Stimulated activated CD4-positive, alpha-beta T cell treated with anti-CD3 and anti-CD28 coated beads, TNF-alpha, amount 100 ng/mL, for 24 hours (primary cell): Measurements from ENCODE around the gene CLDN2.
"Not testable (repeated sequence)": the region's sequence is repeated elsewhere in the genome, so short reads cannot be mapped to it uniquely, and the experiment has no call there.

Source experiments
- DNase-seq, 3 experiments: peaks; one replicate each; pipeline ENCODE4 v3.0.0-alpha.2; 2020; ENCODE audit warnings: low read depth in 3 of 3

The CLDN2 gene, protein sequence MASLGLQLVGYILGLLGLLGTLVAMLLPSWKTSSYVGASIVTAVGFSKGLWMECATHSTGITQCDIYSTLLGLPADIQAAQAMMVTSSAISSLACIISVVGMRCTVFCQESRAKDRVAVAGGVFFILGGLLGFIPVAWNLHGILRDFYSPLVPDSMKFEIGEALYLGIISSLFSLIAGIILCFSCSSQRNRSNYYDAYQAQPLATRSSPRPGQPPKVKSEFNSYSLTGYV

DNA sequence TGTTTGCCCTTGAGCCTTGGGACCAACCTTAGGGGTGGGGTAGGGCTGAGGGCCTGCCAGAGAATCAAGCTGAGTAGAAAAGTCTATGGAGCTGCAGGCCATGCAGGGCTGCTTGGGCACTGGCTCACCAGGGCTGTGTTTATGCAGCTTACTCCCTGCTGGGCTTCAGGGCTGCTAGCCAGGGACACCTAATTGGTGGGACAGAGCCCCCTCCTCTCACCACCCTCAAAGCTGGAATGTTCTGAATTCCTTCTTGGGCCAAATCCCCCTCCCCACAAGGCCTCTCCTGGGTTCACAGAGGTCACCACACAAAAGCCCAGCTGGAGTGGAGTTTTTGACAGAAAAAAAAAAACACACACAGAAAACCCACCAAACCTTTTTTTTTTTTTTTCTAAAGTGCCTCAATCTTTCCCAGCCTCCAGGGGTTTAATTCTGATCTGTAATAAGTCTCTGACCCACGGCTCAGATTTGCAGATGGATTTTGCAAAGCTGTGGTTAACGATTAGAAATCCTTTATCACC, at the start of gene CLDN2:
TSS of gene CLDN2 (plus strand) at position 471 of the 521 bp plus-strand sequence. CDS start 7,827 bp downstream, outside the sequence.
- DNase-seq, result no peak

DNA sequence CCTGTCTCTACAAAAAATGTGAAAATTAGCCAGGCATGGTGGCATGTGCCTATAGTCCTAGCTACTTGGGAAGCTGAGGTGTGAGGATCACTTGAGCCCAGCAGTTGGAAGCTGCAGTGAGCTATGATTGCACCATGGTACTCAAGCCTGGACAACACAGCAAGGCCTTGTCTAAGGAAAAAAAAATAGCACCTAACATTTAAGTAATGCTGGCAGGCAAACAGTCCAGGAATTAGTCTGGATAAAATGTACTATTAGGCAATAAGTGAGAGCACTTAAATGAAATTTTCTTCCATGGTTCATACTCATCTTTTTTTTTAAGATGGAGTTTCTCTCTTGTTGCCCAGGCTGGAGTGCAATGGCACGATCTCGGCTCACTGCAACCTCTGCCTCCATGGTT, 47.4 kb upstream of the CLDN2 start:
- DNase-seq, result not testable (repeated sequence)

DNA sequence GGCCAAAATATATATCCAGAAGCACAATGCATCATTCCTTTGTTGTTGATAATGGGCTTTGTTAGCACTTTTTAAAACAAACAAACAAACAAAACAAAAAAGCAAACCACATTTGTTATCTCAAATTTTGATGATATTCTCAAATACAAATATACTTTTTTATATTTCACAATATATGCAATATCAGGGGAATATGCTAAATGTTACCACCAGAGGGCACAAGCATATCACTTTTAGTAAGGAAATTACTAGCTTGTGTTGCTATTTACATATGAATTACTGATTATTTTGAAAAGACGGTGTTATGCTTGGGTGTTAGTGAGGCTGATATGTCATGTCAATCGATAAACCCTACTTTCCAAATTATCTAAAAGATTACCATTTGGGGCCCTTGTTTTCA, 46.1 kb upstream of the CLDN2 start:
- DNase-seq, result no peak

DNA sequence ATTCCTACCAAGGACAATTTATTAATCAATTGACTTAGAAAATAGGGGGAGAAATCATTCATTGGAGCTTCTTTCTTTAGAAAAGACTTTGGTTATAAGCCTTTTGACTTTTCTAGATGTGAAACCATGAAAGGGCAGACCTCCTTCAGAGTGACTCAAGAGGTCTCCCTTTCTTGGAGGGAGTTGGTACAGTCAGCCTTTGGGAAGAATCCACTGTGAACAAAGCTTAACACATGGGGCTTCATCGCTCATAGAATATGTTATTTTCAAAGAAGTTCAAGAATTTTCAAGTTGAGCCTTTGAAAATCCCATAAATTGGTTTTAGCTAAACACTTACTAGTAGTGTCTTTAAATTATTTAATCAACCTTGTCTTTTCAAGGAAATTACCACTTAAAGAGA, 45.1 kb upstream of the CLDN2 start:
- DNase-seq, result no peak

DNA sequence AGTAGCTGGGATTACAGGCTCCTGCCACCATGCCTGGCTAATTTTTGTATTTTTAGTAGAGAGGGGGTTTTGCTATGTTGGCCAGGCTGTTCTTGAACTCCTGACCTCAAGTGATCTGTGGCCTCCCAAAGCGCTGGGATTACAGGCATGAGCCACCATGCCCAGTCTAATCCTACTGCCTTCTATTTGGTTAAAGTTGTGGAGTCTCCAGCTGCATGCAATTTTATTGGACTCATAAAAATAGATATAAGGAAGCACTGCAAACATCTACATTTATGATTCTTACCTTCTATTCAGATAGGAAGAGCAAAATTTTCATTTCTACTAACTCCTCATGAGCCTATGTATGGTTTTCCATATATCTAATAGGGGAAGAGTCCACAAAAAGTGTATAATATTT, 30.7 kb upstream of the CLDN2 start:
- no peak for DNase-seq

DNA sequence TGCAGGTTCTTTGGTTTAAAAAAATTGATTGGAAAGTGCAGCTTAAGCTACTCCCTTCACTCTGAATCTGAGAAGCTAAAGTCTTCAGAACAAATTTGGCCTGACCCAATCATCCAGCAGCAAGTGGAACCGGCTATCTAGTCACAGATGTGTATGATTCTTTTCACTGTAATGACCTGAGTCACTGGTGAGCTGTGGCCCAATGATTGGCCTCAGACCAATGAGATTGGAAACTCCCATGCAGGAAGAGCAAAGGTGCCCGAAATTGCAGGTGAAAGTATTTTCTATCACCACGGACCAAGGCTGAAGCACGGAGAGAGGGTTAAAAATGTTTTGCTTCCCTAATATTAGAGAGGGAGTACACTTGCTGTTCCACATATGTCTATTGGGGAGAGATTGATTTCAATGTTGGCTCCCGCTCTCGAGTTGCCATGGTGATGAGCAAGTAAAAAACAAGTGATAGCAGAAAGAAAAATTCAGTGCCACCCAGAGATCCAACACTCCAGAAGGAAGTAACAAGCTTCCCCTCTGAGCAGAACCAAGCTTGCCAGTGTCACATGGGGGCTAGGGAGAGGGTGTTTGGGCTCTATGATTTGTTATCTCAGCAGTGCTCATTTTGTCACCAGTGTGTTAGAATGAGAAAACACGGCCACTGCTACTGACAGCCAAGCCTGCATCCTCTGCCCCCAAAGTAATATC, 28.3 kb upstream of the CLDN2 start:
- DNase-seq, result no peak

DNA sequence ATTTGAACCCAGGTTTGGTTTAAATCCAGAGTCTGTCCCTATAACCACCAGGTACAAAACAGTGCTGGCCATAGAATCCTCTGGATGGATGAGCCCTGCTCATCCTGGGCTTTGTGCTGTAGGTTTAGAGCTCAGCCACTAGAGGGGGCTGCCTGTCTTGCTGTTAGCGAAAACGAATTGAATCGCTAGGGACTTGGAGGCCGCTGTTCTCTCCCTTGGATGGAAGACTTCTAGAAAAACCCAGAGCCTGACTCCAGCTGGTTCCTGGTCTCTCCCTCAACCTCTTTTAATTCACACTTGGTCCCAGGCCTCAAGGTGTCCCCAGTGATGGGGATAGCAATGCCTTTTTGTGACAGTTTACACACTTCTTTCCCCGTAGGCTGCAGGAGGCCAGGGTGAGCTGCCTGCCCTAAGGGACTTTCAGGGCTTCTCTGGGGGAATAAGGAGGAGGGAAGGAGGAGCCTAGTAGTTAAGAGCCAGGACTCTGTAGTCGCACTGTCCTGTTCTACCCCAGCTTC, 25.8 kb upstream of the CLDN2 start:
- peak in 2 of 3 experiments; percentile 2 to 24 for DNase-seq

DNA sequence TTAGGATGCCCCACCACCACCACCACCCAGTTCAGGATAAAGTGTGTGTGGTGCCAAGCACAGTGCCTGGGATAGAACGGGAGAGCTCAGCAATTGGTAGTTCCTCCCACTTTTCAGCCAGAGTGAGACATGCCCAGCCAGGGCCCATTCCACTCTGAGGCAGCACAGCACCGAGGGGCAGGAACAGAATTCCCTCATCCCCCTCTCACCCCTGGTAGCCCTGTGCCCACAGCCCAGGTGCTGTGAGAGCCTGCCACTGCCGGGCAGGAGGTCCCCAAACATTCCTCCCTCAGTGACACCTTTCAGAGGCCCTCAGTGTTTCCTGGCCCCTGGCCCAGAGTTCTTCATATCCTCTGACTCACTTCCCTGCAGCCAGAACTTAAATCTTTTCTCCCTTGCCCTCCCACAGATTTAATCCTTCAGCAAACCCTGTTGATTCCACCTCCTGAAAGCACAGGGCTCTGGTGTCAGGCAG, 25.2 kb upstream of the CLDN2 start:
- DNase-seq, result no peak

DNA sequence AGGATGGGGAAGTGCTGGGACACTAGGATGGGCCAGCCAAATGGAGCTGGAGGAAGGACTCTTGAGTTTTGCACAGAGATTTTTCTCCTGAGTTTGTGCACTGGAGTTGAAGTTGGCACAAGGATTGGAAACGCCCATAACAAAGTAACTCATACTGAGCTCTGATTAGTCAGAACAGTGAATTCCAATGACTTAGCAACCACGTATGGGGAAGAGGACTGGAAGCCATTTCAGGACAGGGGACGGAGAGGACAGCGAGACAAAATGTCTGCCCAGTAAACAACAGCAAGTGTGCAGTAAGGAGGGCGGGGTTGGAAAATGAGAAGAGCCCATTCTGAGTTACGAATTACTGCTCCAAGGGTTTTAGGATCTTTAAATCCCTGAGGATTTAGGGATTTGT, 22.9 kb upstream of the CLDN2 start:
- no peak for DNase-seq

DNA sequence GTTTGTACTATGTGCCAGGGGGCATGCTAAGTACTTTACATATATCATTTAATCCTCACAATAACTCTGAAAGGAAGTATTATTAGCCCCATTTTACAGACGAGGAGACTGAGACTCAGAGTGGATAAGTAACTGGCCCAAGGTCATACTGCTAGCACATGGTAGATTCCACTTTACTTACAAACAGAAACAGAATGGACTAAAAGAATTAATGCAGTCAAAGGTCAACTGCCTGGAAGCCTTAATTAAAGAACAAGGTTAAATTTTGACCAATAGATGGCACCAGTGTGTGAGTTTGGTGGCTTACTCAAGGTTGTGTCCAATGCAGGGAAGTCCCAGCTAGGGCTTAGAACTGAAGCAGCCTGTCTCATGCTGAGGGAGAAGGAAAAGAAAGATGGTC, 21.7 kb upstream of the CLDN2 start:
- no peak for DNase-seq

DNA sequence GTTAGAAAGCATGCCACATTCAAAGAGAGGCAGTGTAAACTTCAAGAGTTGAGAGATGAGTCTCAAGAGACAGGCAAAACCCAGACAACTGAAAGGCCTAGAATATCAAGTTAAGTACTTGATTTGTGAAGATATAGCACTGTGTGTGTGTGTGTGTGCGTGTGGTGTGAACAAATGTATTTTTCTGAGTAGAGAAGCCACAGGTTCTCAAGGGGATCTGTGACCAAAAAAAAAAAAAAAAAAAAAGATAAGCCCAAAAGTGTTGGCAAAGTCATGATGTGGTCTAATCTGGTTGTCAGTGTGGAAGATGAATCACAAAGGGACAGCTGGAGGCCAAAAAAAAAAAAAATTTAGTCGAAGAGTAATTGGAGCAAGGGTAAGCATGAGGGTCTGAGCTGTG, 20.9 kb upstream of the CLDN2 start:
- DNase-seq, result no peak

DNA sequence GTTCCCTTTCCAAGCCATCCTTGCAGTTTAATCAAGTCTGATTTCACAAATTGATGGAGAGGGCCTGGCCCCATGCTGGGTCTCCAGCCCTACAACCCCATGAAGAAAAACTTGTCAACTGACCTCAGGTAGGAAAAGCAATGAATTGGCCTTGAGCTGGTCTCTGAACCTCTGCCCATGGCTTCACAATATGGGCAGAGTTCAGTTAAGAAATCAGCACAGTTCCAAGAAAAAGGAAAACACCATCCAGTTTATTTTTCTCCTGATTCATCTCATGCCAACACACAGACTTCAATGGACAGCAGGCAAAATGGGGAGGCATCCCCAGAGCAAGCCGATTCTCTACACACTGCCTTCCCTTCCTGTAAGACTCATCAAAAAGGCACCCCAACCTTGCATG, 20.4 kb upstream of the CLDN2 start:
- DNase-seq, result no peak

DNA sequence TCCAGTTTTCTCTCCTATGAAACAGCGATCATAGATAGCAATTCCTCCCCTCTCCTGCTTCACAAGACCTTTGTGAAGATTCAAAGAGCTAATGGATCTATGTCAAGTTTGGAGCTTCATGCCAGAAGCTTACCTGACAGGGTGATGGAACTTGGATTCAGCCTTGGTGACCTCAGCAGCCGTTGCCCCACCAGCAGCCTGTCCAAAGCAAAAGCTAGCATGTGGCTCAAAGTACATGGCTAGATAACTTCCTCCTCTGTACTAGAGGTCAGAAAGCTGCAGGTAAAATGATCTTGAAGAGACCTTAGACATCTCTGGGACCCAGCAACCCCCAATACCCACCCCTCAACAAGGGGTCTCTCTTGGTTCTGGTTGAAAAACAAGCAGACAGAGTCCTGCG, 18.9 kb upstream of the CLDN2 start:
- no peak for DNase-seq

DNA sequence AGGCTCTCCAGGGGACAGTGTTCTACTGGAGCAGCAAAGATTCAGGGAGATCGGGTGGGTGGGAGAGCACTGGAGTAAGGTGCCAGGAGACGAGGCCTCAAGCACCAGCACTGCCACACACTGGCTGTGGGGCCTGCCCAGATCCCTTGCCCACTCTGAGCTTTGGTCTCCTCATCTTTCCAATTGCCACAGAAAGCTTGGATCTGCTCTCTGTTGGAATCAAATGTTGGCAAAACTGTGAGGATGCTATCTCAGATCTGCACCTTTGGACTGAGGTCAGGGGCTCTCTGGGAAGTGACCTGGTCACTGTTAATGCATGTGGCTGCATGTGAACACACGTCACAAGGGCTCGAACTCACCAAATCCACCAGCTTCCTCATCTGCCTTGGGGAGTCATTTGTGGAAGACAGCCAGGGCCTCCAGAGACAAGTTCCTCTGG, 18.4 kb upstream of the CLDN2 start:
- no peak for DNase-seq

DNA sequence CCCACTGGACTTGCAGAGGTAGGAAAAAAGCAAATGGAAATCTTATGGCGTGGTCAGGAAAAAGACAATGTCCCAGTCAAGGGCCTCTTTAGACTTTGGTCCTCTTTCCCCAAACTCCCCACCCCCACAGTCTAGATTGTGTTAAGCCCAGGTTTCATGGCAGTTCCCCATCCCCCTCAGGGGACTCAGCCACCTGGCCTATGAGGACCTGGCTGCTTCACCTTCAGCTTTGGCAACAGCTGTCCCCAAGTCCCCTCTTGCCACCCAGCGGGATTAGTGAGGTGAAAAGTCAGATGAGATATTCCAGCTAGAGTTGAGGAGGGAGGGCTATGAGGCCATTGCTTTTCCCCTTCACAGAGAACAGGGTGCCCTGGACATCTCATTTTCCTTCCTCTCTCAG, 17.5 kb upstream of the CLDN2 start:
- DNase-seq, result no peak

DNA sequence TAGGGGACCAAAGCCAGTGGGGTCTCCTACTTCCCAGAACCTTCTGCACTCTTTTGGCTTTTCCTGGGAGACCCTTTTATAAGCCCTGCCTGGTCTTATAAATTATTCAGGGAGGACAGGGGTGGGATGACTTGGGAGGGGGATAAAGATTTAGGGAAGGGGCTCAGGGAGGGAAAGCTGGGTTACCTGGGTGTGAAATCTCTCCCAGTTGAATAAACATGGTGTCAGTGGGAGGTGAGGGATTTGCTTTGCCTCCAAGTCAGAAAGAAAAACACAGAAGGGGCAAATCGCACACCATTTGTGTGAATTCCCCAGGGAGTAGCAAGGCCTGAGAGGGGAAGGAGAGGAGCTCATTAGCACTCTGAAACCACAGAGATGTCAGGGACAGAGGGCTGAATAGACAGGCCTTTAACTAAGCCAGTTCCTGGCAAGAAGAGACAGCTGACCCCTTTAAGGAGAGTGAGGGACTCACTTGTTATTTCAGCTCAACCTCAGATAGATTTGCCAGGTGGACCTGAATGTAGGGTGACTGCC, 16.8 kb upstream of the CLDN2 start, which contains the start of gene RIPPLY1:
TSS of gene RIPPLY1 (minus strand) at position 51 of the 534 bp plus-strand sequence. CDS start 54 bp downstream, outside the sequence.
- no peak for DNase-seq

DNA sequence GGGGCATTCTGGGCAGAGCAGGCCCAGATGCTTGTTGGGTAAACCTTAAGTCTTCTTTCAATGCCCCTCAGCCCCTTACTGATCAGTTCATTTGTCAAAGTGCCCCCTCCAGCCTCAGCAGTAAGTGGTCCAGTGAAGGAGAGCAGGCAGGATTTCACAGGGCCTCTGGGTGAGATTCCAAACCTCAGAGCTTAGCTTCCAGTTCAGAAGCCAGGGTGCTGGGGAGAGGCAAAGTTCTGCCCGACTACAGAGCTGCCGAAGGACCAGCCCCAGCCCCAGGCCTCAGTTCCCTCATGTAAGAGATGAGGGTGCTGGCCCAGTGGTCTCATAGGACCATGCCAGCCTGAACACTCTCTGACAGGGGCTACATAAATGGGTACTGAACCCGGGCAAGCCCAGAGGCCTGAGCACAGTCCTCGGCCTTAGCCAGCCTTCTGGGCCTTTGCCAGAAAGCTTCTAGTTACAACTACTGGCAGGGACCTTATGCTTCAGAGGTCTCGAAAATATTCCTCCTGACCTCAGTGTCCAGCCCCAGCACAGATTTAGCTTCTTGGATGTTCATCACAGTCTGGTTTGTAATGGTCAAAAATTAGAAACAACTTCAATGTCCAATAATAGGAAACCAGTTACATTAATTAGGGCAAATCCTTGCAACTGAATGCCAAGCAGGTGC, 16.2 kb upstream of the CLDN2 start:
- no peak for DNase-seq

DNA sequence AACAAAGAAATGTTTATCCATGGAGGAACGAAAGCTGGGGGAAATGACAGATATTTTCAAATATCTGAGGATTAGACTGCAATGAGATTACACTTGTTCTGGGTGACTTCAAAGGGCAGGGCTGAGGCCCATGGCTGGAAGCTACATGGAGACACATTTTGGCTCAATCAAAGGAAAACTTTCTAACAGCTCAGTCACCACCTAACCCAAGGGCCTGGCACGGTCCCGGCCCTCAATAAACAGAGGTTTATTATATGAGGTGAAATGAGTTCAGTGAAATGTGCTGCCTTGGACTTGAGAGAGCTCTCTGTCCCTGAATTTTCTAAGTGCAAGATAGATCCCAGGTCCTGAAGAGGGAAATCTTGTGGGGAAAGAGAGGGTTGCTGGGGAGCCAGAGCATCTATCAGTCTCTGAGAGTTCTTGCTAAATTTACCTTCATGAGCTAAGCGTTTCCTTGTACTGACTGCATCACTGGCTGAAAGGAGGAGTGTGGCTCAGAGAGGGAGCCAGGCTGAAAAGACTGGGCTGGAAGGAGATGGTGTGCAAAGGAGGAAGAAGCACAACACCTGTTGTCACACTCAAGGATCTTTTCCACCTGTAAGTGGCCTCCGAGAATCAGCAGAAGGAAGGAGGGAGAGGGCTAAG, 15.0 kb upstream of the CLDN2 start:
- no peak for DNase-seq

DNA sequence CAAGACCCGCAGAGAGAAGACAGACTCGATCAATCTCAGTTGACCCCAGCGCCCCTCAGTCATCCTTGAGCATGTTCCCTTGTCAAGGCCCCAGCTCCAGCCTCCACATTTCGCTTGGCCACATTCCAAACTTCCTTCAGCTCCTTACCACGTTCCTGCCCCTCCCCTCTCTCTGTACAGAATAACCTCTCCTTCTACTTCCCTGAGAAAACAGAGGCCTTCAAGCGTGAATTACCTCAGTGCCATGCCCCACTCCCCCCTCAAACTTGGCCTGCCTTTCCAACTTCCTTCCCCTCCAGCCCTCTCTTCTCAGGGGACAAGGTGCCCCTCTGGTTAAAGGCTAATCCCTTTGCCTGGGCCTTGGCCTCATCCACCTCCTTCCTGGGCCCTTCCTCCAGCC, 13.8 kb upstream of the CLDN2 start:
- DNase-seq, result no peak

DNA sequence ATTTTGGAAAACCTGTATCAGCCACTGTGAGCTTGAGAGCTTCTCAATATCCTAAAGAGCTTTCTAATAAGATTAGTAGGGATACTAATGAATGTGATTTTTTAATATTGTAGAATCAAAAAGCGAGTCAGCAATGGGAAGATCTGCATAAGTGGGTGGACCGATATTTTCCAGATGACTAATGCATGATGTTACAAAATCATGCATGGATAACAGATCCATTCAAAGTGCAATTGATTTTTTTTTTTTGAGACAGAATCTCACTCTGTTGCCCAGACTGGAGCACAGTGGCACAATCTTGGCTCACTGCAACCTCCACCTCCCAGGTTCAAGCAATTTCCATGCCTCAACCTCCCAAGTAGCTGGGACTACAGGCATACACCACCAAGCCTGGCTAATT, 7.3 kb upstream of the CLDN2 start:
- no peak for DNase-seq

DNA sequence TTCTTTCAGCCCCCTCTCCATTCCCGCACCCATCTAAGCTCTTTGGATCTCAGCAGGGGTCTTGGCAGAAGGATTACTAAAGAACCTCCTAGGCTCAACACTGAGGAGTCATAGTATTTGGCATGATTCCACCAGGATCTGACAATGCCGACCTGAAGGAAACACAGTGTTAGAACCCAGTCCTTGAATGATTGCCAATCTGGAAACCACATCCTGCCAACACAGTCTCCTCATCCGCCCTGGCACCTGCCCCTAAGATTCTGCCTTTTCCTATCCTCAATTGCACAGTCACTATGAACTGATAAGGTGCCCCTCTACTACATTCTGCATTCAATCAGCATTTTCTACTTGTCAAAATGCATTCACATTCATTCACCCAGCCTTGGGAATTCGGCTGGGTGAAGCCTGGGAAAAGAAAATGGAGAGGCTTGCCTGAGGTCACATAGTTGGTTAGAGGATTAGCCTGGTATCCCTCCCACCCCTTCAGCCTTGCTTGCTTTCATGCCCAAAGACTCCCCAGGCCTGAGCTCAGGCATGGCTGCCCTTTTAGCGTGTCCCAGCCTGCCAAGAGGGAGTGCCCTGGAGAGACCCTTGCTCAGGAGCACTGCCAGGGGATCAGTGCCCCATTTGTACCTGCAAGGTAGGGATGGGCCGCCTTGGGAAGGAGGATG, 2.2 kb upstream of the CLDN2 start:
- no peak for DNase-seq
